IPS-20b (cell line): ENCODE data around the gene AGFG2.
A peak's percentile ranks its signal among the peaks of the same experiment; 100 is the strongest.

Source experiments
- H3K27ac ChIP-seq: one replicate; pipeline ENCODE4 v1.5.1; 2013; ENCODE audit warnings: low read length
- H3K27me3 ChIP-seq: 2 replicates; pipeline ENCODE4 v1.6.1; 2013; ENCODE audit warnings: mild to moderate bottlenecking, low read length, inconsistent platforms; ENCODE audit not compliant: insufficient read depth
- H3K36me3 ChIP-seq: 2 replicates; pipeline ENCODE4 v1.6.1; 2013; ENCODE audit warnings: low read depth, mild to moderate bottlenecking, inconsistent platforms, low read length, moderate library complexity; ENCODE audit not compliant: insufficient read depth
- H3K4me1 ChIP-seq: 2 replicates; pipeline ENCODE4 v1.6.1; 2013; ENCODE audit warnings: mild to moderate bottlenecking, control low read depth, inconsistent platforms, low read length, moderate library complexity; ENCODE audit not compliant: insufficient read depth
- H3K4me3 ChIP-seq: 2 replicates; pipeline ENCODE4 v1.5.1; 2013; ENCODE audit warnings: mild to moderate bottlenecking, low read length, inconsistent platforms
- H3K9ac ChIP-seq: 2 replicates; pipeline ENCODE4 v1.6.1; 2013; ENCODE audit warnings: low read depth, mild to moderate bottlenecking, inconsistent platforms, low read length, moderate library complexity
- H3K9me3 ChIP-seq: 2 replicates; pipeline ENCODE4 v1.6.1; 2013; ENCODE audit warnings: mild to moderate bottlenecking, low read depth, low read length, inconsistent platforms; ENCODE audit not compliant: insufficient read depth

Gene AGFG2

DNA sequence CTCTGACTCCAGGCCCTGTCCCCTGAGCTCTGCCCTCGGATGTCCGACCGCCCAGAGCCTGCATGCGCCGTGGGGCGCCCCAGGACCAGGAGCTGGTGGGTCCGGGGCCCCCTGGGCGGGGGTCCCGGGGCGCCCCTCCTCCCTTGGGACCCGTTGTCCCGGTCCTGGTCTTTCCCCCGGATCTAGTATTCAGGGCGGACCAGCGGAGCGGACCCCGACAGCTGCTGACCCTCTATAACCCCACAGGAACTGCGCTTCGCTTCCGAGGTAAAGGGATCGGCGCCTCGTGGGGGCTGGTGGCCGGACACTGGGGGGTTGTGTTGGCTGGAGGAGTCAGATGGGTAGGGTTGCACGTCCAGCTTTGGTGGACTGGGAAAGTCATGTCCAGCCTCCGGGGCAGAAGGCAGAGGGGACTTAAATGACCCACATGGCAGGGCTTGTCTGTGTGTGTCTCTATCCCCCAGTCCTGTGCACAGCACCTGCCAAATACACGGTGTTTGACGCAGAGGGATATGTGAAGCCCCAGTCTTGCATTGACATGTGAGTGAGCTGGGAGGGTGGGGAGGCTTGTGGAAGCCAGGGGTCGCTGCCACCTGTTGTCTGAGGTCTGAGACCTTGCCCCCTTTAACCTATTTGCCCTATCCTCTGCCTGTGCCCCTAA, 73.9 kb downstream of the AGFG2 start:
- Histone ChIP-seq H3K27me3 (peaks cover 6% of the 10 kb centered on the region), H3K4me1 (no peaks in the 10 kb centered on the region), H3K27ac (no peak overlapping the region), H3K36me3 (no peaks in the 10 kb centered on the region), H3K4me3 (peak overlapping the region; percentile 90), H3K9ac (peak overlapping the region; percentile 56; the same call in 1 of the 2 replicates), H3K9me3 (no peaks in the 10 kb centered on the region)

DNA sequence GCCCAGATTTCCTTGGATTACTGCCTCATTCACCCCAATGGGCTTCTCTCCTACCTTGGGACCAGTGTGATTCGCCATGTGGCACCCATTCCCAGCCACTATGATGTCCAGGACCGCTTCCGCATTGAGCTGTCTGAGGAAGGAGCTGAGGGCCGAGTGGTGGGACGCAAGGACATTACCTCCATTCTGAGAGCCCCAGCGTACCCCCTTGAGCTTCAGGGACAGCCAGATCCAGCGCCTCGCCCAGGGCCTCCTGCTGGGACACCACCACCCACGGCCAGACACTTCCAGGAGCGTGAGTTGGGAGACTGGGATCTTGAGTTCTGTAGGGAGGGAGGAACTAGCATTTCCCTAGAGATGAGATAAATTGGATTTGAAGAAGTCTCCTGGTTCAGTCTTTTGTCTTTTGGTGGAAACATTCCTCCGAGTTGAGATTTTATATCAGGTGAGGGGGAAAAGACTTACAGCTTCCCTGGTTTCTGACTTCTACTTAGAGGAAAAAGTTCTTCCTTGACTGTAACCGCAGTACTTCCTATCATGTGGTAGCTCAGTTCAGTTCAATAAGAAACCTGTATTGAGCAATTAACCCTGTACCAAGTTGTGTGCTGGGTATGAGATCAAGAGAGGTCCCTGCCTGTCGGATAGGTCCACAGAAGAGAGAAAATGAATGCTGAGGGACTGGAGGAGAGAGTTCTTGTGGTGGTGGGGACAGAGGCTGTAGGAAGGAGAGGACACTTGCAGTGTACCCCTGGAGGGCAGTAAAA, 74.6 kb downstream of the AGFG2 start:
- Histone ChIP-seq H3K4me3 (peak overlapping the region; percentile 90), H3K36me3 (no peaks in the 10 kb centered on the region), H3K9me3 (no peaks in the 10 kb centered on the region), H3K9ac (no peak overlapping the region), H3K4me1 (no peaks in the 10 kb centered on the region), H3K27ac (no peak overlapping the region), H3K27me3 (peaks cover 6% of the 10 kb centered on the region)

DNA sequence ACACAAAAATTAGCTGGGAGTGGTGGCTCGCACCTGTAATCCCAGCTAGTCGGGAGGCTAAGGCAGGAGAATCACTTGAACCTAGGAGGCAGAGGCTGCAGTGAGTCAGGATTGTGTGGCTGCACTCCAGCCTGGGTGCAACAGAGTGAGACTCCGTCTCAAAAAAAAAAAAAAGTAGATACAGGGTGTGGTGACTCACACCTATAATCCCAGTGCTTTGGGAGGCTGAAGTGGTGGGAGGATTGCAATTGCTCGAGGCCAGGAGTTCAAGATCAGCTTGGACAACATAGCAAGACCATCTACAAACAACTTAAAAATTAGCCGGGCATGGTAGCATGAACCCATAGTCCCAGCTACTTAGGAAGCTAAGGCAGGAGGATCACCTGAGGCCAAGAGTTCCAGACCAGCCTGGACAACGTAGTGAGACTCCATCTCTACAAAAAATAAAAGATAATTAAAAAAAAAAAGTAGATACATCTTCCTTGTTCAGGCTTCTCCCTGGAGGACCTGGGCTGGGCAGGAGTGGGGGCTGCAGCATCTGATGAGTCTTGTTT, 75.4 kb downstream of the AGFG2 start:
- no peaks in the 10 kb centered on the region for H3K9me3 ChIP-seq
- no peak overlapping the region for H3K4me3 ChIP-seq
- peaks cover 6% of the 10 kb centered on the region for H3K27me3 ChIP-seq
- no peaks in the 10 kb centered on the region for H3K36me3 ChIP-seq
- H3K27ac ChIP-seq: no peak overlapping the region
- H3K9ac ChIP-seq: no peak overlapping the region
- no peaks in the 10 kb centered on the region for H3K4me1 ChIP-seq
